Esophagus mucosa (tissue), 1 donor: ENCODE results near the gene CROCC. TPM values are rescaled to one million over a fixed set of nuclear protein-coding genes. Genes with fewer than 3 reads are reported as not detected.

ENCODE experiments used
- ATAC-seq: fragments of 200-7000 bp; cut with Tn5 transposase; one replicate; pipeline ENCODE4 v1.9.1; 2020
- total RNA-seq: library from RNA; stranded (reverse); gene quantifications from one replicate; pipeline ENCODE4 v1.2.4, GENCODE V29; 2023
- donor health status: DM: yes; HTN: yes; CAD: no.

CROCC gene
- total RNA-seq, 1 donor from 2014 or later: 15.3 TPM

GRCh38 chr1:16988210-16988609, 66.5 kb downstream of the CROCC start:
- no peak for ATAC-seq

GRCh38 chr1:16989676-16990391, 68.1 kb downstream of the CROCC start:
- no peak for ATAC-seq

GRCh38 chr1:16991571-16991970, 69.8 kb downstream of the CROCC start:
- no peak for ATAC-seq

DNA sequence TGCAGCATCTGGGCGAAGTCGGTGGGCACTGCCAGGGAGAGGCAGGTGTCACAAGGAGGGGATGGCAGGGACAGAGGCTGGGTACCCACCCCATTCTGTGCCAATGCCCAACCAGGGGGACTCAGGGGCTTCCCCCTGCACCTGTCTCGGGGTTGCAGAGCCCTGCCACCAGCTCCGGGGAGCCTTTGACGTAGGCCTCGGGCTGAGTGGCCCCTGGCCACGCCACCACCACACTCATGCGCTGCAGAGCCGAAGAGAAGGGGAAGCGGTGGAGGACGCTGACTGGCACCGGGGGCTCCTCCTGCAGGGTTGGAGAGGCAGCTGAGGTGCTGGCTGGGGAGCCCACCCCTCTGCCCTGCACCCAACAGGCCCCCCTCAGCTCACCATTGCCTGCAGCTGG, 70.4 kb downstream of the CROCC start:
- no peak for ATAC-seq

- ATAC-seq: no peak
Observed at GRCh38 chr1:16992675-16993074, 70.9 kb downstream of the CROCC start.

- no peak for ATAC-seq
Observed at GRCh38 chr1:16993521-16994038, 71.8 kb downstream of the CROCC start.

DNA sequence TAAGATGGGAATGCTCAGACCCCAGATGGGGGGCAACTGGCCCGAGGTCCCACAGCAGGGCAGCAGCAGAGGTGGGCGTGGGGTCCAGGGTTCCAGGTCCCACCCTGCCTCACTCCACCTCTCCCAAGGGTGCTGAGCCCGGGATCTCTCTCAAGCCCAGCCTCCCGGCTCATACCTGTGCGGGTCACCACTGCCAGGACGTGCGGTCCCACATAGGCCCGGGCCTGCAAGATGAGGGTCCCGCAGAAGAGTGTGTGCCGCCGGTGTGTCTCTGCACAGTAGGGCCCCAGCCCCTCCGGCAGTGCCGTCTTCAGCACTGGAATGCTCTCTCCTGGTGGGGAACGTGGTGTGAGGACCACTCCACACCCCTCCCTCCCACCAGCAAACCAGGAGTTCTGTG, 75.1 kb downstream of the CROCC start:
- no peak for ATAC-seq

- ATAC-seq: peak; percentile 85
Observed at GRCh38 chr1:16998589-16998988, 76.9 kb downstream of the CROCC start.

DNA sequence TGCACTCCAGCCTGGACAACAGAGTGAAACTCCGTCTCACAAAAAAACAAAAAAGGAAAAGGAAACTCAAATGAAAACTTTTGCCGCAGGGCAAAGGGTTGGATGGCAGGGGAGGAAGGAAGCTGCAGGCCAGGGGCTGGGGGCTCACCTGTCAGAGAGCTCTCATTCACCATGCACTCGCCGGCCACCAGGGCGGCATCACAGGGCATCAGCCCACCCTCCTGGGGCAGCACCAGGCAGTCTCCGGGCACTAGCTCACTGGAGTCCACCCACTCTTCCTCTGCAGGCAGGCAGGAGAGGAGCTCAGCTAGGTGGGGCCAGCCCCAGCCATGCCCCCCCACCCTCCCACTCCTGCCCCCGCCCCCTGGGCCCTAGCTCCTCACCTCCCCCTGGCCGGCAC, 78.1 kb downstream of the CROCC start:
- no peak for ATAC-seq

DNA sequence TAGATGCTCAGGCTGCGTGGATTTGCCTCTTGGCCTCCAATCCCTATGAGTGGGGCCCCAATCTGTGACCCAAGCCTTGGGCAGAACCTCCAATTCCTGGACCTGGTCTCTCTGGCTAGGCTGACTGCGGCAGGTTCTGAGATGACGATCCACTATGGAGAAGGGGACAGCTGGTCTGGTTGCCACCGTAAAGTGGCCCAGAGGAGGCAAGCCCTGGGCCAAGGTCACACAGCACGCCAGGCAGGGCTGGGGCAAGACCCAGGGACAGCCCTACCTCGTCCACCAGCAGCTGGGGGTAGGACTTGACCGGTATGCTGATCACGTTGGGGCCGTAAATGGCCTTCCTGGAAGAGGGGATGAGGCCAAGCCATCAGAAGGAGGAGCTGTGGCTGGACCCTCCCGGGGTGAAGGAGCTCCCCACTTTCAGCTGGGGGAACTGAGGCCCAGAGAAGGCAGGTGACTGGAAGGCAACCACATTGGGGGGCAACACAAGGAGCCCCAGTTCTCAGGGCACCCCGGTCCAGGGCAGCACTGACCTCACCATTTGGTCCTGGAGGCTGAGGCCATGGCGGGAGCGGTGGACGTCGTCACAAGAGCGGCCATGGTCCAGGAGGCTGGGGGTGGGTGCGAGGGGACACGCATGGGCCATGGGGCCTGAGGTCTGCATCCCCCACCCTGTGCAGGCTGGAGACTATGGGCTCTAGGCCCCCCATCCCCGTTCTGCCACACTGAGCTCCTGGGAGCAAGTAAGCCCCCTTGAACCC, 80.2 kb downstream of the CROCC start:
- ATAC-seq: no peak

DNA sequence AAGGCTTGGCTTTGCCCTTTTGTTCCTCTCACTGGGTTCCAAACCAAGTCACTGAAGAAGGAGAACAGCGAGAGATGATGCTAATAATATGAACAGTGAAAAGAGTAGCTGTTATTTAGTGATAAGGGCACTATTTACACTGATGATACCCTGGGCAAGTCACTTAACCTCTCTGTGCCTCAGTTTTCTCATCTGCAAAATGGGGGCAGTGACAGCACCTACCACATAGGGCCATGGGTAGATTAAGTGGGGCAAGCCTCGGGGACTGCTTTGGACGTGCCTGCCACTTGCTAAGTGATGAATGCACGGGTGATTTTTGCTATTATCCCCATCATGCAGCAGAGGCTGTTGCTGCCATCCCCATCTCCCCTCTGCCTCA, 80.8 kb downstream of the CROCC start:
- no peak for ATAC-seq

GRCh38 chr1:17004466-17005364, 83.0 kb downstream of the CROCC start:
- no peak for ATAC-seq

DNA sequence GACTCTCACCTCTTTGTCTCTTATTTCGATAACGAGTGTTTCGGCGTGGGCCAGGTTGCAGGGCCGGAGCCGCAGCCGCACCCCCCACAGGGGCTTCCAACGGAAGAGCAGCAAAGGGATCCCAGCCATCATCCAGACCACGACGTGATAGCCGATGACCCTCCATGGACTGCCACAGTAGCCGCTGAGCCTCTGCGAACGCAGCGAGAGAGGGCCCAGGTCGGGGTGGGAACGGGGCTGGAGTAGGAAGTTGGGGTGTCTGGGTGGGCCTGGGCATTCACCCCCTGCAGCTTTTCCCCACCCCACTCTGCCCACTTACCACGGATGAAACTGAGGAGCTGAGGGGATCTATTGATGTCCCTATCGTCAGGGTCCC, 83.6 kb downstream of the CROCC start:
- no peak for ATAC-seq

- no peak for ATAC-seq
Observed at GRCh38 chr1:17007121-17007520, 85.4 kb downstream of the CROCC start.

GRCh38 chr1:17008208-17008855, 86.6 kb downstream of the CROCC start:
- no peak for ATAC-seq

DNA sequence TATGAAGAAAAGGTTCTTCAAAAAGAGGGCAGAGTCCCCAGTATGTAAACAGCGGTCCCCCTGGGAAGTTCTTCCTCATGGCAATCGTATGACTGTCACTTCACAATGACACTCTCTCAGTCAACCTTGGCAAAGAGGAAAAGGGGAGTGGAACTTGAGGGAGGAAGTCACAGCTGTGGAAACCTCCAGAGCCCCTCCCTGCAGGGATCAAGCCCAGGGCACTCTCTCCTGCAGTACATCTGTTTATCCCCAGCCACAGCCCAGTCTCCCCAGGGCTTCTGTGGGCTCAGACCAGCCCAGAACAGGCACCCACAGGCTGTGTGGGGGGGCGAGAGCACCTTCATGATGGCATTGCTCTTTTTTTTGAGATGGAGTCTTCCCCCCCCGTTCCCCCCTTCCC, 88.0 kb downstream of the CROCC start:
- peak; percentile 38 for ATAC-seq

- ATAC-seq: peak; percentile 1
Observed at GRCh38 chr1:17011092-17011438, 89.3 kb downstream of the CROCC start.

DNA sequence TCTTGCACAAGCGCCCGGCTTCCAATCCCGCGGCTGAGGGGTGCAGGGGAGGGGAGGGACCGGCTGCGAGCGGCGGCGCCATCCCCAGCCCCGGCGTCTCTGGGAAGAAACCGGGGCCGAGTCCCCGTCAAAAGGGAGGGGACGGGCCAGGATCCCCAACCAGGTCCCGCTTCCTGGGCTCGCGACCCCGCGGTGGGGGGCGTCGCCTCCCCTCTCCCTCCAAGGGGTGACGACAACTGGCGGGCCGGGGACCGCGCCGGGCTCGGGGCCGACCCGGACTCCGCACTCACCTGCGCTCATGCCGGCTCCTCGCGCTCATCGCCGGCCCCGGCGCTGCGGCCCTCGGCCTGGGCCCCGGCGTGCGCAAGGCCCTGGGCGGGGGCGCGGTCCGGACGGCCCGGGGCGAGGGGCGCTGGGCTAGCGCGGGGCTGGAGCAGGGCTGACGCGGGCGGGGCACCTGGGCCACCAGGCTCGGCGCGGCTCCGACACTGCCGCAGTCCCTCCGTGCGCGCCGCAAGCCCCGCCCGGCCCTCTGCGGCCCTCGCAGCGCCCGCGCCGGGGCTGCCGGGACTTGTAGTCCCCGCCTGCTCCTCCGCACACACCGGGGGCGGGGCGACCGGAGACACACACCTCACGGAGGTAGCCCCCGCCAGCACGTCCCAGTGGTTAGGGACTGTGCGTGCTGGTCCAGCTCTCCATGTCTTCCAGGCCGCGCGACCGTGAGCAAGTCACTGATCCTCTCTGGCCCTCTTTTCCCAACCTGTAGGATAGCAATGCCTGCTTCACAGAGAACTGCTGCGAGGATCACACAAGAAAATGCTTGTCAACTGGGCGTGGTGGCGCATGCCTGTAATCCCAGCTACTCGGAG, 89.9 kb downstream of the CROCC start, which contains the start of gene ATP13A2:
Gene ATP13A2, minus strand, starts transcription at position 490 of the 869 bp plus-strand sequence. Its CDS starts 190 bp downstream, at position 300.
- ATAC-seq: peak; percentile 80

GRCh38 chr1:17012775-17013490, 91.2 kb downstream of the CROCC start:
- no peak for ATAC-seq

GRCh38 chr1:17013491-17014320, 92.0 kb downstream of the CROCC start:
- no peak for ATAC-seq
